NCI-H82 (cell line): Measurements from ENCODE around the gene CCDC3.

ENCODE experiments used
- DNase-seq: peaks from one replicate; lab custom pipeline; 2025; lab: John Stamatoyannopoulos, UW

The CCDC3 gene

DNA sequence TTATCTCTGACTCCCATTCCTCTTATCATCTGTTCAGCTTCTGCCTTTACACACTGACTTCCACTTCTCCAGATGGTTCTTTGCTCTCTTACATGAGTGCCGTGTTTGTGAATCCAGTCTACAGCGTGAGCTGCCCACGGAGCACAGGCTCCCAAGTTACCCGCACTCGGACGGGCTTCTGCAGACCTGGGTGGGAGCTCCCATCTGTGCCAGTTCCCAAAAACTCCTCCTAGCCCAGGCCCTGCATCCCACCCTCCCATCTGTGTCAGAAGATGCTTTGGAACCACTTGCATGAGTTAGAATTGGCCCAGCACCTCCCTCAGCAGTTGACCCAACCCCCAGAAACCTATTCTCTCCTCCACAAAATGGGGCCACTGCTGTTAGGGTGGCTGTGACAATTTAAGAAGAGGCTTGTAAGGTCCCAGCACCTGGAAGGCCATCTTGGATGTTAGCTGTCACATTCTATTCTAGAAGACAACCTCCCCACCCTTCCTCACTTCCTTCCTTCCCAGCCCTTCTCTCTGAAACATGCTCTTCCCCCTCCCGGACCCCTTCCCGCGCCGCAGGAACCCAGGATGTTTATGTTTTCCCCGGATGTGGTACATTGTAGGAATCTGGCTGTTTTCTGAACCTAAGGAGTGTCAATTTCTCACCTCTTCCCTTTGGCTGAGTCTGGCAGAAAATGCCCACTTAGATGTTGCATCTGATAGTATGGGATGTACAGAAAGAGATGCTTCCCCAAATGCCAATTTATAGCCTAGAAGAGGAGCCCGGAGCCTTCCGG lies 79.2 kb downstream of the CCDC3 start:
- no peak for DNase-seq

DNA sequence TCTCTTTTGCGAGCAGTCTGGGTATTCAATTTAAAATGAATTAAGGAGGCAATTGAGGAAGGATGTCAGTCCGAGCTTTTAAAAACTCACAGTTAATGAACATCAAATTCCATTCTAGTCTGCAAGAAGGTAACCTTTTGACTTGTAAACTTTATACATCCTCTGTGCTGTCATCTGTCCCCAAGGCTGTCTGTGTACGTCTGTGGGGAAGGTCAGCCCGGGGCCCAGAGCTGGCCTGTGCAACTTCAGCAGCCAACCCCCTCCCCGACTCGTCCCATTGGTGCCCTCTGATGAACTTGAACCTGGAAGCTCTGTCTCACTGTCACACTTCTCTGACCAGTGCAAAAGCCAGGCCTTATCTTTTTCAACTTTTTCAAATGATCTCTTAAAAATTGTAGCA lies 80.3 kb downstream of the CCDC3 start:
- DNase-seq = no peak

DNA sequence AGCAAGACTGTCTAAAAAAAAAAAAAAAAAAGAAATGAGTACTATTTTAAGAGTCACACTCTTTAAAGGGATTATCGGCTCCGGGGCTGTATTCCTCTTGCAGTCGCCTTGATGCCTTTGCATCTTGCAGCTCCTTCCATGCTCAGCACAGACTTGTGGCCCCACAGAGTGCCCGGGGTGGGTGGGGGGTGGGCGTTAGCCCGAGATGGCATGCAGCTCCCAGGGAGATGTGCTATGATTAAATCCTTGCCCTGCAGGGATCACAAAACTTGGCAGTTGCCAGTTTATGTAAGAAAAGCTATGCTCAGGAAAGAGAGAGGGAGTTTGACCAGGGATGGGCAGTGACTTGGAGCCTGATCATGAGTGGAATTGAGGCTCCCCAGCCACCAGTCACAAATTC lies 81.9 kb downstream of the CCDC3 start:
- DNase-seq = no peak

DNA sequence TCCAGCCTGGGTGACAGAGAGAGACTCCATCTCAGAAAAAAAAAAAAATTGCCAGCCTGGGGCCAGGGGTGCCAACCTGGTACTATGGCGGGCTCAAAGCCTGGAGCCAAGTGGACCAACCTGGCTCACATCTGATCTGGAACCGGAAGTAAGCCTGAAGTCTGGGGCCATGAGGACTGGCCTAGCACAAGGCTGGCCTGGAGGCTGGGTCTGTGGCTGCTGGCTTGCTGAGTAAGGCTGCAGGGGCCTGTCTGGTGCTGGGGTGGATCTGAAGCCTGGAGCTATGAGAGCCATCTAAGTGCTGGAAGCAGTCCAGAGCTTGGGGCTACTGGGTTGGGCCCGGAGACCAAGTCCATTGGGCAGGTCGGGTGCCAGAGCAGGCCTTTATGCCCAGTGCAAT lies 84.9 kb downstream of the CCDC3 start:
- no peak for DNase-seq

DNA sequence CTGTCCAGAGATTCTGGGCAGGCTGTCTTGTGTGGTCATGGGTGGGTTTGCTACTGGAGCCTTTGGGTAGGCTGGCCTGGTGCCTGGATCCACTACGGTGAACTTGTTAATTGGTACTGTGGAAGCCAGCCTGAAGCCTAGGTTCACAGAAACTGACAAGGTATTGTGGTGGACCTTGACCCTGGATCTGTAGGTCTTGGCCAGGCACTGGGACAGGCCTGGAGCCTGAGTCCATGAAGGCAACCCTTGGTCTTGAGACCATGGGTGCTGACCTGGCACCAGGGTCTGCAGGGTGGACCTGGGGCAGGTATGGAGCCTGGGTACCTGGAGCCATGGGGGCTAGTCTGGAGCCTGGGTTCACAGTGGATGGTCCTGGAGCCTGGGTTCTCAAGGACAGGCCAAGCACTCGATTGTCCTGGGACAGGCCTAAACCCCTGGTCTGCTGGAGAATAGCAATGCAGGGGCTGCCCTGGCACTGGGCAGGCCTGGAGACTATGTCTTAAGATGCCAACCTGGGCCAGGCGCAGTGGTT lies 85.8 kb downstream of the CCDC3 start:
- no peak for DNase-seq

DNA sequence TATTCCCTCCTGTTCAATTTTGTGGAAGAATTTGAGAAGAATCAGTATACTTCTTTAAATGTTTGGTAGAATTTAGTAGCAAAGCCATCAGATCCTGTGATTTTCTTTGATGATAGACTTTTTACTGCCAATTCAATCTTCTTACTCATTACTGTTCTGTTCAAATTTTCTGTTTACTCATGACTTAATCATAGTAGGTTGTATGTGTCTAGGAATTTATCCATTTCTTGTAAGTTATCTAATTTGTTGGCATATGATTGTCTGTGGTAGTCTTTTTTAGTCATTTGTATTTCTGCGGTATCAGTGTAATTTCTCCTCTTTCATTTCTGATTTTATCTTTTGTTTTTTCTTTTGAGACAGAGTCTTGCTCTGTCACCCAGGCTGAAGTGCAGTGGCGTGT lies 87.4 kb downstream of the CCDC3 start:
- no peak for DNase-seq

DNA sequence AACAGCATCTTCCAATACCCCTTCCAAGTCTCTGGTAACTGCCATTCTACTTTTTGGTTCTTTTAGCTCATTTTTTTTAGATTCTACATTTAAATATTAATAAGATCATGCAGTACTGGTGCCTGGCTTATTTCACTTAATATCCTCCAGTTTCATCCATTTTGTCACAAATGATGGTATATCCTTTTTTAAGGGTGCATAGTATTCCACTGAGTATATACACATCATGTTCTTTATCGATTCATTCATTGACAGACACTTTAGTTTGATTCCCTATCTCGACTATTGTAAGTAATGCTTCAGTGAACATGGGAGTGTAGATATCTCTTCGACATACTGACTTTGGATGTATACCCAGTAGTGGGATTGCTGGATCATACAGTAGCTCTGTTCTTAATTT lies 89.7 kb downstream of the CCDC3 start:
- no peak for DNase-seq

DNA sequence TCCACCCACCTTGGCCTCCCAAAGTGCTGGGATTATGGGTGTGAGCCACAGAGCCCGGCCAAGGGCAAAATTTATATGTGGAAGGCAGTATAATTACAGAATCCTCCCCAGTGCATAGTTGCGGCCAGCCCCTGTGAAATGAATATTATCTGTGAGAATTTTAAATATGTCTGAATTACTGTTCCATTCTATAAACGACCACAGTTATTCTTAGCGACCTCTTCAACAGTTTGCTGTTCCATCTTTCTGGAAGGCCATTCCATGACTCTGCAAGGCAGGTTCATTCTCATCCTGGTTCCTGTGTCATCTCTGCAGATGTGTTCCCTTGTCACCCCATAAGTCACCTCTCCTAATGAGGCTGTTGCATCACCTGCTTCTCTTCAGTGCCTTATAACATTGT lies 90.7 kb downstream of the CCDC3 start:
- DNase-seq = no peak

DNA sequence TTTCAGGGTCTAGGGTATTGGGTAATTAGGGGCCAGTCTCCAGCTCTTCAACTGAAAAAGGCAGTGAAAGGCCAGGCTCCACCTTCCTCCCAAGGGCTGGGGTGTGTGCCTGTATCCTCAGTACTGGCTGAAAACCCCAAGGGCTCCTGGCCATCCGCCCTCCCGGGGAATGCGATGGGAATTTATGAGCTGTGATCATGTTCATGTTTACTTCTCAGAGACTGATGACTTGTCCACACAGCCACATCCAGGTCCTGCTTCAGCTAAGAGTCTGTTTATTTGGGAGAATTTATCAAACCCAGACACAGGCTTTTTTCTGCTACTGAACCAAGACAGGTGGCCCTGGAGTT lies 91.7 kb downstream of the CCDC3 start:
- no peak for DNase-seq

DNA sequence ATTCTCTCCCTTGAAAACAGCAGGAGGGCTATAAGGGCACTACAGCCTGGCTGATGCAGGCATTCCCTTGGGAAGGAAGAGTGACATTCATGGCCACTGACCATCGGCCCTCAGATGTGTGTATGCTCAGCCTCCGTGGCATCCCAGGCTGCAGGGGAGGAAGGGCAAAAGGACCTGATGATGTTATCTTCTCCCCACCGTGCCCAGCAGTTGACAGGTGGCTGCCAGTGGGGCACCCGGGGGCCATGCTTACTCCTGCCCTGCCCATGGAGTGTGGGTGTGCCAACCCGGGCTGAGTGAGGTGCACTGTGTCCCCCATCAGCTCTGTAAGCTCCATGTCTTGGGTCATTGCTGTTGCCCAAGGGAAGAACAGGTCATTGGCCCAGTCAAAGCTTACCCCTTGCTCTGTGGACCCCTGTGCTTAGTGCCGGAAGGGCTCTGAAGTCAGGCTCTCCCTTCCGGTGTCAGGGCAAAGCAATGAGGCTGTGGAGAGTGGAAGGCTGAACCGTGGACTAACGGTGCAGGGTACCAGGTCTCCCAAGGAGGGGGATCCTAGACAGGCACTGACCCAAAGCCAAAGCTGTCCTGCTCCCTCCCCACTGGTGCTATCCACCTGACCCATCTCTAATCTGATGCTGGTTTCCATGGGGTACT lies 92.2 kb downstream of the CCDC3 start:
- no peak for DNase-seq

DNA sequence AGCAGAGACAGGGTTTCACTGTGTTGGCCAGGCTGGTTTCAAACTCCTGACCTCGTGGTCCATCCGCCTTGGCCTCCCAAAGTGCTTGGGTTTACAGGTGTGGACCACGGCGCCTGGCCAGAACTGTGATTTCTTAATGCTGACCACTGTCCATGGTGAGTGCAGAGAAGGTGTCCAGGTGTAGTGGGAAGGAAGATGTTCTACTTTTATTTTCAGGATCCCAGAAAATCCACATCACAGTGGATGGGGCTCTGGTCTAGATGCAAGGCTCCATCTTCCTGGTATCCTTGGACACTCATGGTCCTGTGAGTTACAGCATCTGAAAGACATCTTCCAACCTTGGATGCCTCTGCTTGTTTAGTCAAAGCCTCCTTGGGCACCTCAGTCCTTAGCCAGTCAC lies 92.7 kb downstream of the CCDC3 start:
- no peak for DNase-seq

DNA sequence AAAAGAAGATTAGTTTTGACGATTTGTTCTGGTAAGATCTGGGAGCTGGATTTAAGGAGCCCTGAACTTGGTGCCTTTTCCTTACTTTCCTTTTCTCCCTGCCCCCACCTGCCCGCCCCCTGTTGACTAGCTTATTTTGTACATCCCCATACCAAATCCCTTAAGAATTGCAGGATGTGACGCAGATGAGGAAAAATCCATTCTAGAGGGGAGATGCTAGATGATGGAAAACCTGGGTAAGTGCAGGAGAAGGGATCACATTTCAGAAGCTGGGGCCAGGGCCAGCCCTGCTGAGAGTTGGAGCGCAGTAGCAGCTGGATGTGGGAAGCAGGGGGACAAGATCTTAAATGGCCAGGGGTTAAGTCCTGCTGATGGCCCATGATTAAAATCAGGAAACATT lies 93.9 kb downstream of the CCDC3 start:
- no peak for DNase-seq

DNA sequence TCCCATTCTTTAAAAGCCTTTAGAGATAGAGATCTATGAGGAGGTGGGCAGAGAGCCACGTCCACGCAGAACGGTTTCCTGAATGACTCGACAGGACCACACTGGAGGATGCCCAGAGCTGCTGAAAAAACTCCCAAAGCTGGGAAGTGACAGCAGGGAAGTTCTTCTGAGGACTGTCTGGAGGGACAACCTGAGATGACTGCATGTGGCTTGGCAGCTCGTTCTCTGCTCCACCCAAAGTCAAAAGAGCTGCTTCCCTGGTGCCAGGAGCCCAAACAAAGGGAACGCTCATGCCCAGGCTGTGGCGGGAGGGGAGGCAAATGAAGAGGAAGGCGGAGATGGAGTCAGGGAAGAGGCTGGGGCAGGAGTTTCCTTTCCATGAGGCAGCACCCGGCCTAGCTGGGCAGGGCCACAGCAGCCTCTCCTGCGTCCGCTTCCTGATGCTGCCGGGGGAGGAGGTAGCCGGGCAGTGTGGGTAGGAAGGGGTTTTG lies 95.4 kb downstream of the CCDC3 start:
- DNase-seq = no peak

DNA sequence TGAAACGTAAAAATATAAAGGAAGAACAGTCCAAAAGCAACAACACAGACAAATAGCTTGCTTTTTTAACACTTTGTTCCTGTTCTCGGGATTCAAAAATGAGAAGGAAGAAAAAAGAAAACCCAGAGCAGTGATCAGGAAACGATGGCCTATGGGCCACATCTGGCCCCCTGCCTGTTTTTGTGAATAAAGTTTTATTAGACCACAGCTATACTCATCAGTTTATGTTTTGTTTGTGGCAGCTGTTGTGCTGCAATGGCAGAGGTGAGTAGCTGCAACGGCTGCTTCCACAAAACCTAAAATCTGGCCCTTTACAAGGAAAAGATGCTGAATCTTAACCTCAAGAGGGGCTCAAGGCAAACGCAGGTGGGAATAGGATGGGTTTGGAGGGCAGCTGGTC lies 96.4 kb downstream of the CCDC3 start:
- DNase-seq = no peak

DNA sequence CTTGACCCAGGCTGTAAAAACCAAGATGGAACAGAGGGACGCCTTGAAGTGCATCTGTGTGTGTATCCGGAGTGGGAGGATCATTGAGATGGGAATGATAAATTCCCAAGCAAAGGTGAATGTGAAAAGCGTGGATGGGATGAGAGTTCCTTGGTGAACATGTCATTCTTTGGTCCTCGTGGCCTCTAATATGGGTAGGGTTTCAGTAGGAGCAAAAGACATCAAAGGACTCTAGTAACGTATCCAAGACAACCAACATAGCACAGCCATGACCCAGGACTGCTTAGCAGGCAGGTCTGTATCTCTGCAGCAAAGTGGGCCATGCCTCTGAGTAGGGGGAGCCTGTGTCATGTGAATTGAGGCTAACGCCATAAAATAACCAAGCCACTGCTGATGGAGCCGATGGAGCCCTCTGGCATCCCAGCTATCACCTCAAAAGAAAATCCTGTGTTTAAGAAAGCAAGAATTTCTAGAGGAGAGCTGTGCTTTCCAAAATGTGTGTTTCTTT lies 98.6 kb downstream of the CCDC3 start:
- no peak for DNase-seq

DNA sequence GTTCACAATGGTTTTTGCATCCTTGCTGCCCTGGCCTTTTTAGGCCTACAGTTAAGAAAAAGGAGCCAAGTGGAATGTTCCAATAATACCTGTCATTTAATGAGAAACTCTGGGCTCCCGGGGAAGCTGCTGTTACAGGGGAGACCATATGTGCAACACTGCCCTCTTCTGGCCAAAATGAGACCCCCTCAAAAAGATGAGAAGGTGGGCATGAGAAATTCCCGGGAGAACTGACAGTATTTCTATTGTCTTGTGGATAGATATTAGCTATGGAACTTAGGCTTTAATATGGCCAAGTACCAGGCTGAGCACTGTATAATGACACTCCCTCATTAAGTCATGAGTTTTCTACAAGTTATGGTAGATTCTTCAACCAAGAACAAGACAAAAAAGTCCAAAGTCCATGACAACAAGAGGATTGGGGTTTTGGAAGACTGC lies 99.4 kb downstream of the CCDC3 start:
- DNase-seq = peak; percentile 72

DNA sequence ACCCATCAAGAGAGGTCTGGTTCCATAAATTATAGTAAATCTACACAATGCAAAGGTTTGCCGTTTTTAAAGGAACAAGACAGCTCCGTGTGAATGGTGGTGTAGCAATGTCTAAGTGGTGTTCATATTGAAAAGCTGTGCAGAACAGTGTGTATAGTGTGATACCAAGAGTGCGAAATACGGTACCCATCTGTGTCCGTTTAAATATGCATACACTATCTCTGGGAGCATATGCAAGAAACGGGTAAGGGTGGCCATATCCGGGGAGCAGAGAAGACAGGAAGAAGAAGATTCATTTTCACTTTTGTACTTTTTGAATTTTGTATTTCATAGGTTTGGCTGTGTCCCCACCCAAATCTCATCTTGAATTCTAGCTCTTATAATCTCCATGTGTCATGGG lies 102.0 kb downstream of the CCDC3 start:
- no peak for DNase-seq

DNA sequence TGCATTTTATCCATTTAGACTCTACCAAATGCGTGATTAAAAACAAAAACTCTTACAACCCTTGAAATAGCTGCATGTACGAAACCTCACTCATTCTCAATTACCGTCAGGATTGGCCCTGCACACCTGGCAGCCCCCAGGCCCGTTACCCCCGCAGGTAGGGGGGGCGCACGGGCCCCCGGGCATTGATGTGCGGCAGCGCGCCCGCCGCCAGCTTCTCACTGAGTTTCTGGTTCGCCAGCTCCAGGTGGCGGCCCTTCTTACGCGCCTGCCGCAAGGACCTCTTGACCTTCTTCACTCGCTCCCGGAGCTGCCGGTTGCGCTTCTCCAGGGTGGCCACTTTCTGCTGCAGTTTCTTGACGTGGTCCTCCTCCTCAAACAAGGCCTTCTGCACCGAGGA lies 103.2 kb downstream of the CCDC3 start:
- no peak for DNase-seq

DNA sequence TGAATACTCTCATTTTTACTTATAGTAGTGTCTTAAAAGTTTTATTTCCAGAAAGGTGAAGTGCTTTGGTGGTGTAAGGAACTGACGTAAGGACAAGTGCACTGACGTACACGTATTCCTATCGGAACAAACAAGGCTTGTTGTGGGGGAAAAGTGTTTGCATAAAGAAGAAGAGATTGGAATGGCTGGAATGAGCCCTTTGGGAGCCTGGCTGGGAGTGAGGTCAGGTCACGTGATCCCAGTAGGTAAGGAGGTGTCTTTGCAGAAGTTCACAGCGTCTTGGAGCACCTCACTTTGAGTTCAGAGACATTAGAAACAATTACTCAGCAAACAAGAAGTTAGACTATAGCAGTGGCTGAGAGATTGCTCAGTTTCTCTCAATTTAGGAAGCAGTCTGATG lies 104.2 kb downstream of the CCDC3 start:
- no peak for DNase-seq

DNA sequence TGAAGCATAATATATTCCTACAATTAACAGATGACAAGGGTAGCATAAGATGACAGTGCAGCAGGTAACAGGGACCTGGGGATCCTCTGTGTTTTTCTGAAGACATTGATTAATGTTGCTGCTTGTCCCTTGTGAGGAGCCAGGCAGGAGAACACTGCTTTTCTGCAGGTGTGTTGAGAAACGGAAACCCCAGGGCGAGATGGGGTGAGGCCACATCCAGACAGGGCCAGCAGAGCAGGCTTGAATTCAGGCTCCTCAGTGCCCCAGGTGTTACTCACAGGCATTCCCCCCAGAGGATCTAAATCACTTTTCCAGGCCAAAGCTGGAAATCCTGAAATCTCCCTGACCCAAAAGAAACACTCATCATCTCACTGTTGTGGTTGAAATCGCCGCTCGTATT lies 105.3 kb downstream of the CCDC3 start:
- no peak for DNase-seq

DNA sequence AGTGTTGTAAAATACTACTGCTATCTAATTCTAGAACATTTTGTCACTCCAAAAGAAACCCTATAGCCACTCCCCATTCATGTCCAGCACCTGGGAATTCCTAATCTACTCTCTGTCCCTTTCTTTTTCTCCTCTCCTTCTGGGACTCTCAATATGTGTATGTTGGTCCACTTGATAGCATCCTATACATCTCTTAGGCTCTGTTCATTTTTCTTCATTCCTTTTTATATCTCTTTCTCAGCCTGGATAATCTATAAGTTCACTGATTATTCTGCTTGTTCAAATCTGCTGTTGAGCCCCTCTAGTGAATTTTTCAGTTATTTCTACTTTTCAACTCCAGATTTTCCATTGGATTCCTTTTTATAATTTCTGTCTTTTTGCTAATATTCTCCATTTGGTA lies 108.6 kb downstream of the CCDC3 start:
- DNase-seq = no peak

DNA sequence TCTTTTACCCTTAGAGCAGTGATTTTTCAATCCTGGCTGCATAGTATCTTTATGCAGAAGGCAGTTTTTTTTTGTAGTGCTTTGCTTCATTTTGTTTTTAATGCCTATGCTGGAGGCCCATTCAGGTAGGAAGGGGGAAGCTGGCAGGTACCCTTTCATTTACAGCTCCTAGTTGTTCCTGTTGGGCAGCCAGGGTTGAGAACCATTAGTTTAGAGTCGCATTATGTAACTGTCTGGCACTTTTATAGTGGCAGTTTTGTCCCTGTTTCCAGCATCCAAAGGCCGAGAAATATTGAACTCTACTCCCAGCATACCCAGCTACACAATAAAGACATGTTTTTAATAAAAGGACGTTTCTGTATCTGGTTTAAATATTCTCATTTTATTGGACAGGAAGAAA lies 110.6 kb downstream of the CCDC3 start:
- no peak for DNase-seq

DNA sequence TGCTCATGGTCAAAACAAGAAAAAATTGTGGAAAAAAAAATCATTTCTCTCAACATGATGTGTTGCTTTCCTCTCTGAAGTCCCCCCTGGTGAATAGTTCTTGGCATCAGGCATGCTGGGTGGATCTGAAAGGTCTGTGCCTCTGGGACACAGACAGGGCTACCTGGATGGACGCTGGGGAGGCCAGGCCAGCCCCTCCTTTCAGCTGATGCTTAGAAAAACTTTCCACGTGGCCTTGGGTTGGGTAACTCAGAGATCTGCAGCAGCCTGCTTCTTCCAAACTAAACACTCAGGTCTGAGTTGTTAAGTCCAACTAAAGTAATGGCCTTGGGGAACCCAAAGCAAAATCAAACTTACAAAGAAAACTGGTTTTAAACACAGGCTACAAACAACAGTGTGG lies 113.0 kb downstream of the CCDC3 start:
- DNase-seq = no peak
